SKM-1 (cell line): Measurements from ENCODE around the gene ZBTB20.

ENCODE experiments used
- DNase-seq: peaks from one replicate; lab custom pipeline; 2025; ENCODE audit not compliant: unreplicated experiment; lab: John Stamatoyannopoulos, UW

Gene ZBTB20

GRCh38 chr3:114933407-114933806, 213.7 kb downstream of the ZBTB20 start:
- DNase-seq: no peak

DNA sequence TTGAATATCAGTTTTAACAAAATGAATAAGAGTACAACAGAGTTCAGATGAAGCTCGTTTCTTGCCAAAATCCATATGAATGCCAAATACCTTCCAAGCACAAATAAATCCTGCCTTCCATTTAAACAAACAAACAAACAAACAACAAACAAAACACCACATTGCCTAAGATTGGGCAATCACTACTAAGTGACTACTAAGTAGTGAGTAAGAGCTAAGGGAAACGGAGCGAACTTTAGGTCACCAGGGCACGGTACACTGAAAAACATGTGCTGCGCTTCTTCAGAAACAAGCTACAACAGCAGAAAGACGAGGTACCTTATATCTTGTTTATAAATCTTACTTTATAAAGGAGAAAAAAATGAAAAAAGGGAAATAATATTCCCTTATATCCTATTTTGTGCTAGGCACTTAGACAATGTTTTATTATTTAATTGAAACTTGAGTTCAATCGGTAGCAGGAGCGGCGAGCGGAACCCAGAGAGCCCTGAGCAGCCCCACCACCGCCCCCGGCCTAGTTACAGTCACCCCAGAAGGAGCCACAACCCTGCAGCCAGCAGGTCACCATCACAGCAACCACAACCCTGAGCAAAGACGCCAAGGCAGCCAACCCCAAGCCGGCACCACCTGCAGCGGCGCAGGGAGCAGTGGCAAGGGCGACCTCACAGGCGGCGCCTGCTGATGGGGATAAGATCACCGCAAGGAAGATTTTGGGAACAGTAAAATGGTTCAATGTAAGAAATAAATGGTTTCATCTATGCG, 216.9 kb downstream of the ZBTB20 start:
- DNase-seq: no peak

DNA sequence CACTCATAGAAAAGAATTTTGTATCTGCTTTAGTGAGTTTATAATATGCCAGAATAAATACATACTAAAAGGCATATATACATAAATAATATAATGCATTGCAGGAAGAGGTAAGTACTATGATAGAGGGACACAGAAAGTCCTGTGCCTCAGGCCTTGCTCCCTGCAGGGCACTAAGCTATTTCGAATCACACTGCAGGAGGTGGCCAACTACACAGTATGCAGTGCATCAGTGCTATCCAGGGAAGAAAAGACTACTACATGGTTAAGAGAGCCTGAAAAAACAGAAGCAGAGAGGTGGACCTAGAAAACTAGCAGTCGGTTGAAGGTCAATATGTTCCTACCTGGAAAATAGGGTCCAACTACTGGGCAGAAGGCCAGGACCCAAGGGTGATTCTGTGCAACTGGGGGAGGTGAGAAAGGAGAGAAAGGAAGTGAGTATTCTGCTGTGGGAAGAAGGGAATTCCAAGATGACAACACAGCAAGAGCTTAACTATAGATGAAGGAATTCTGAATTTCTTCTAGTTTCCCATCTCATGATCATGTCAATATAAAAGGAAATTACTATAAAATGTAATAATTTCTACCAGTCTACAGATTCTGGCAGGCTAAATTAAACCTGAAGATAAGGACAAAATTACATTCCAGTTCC, 218.0 kb downstream of the ZBTB20 start:
- no peak for DNase-seq

DNA sequence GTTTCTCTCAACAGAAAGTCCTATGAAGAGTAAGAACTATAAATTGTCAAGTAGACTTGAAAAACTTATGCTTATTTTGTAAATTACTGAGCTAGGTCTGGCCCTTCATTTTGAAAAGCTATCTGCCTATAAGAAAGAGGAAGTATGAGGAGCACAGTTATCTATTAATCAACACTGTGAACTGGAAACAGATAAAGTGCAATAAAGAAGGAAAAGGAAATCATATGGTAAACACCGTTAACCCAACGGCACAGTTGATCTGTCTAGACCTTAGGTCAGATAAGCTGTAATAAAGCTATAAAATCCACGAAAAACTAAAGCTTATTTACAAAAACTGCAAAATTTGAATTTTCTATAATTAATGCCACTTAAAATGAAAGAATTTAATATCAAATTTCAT, 242.5 kb downstream of the ZBTB20 start:
- no peak for DNase-seq

DNA sequence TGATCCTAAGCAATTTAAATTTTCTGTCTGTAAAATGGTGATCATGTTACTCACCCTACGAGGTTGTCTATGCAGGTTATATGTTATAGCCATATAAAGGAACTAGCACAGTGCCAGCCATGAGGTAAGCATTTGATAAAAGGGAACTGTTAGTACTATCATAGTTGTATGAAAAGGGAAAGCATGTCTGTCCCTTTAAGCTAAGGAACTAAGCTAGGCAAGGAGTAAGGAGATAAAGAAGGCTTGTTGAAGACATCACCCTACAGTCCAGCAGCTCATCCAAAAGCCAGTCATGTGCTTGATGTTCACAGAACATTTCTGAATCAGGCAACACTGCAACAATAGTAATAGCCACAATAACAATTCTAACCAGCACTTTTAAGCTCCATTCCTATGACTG, 243.9 kb downstream of the ZBTB20 start:
- no peak for DNase-seq

DNA sequence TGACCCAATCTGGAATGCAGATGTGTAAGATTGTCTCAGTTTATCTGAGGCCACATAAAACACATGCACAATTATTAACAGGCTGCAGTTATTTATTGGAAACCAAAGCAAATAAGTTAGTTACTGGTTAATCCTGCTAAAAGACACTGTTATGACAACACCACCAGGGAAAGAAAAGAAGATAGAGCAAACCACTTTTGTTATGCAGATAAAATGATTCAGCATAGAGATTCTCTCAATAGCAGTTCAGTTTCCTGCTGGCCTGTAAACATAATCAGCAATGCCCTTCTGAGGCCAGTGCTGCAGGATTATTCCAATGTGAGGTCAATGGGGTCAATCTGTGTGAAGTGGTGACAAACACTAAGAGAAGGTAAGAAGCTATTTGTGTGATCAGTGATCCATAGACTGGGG, 244.4 kb downstream of the ZBTB20 start:
- DNase-seq: no peak

GRCh38 chr3:114900908-114901307, 246.2 kb downstream of the ZBTB20 start:
- DNase-seq: no peak

DNA sequence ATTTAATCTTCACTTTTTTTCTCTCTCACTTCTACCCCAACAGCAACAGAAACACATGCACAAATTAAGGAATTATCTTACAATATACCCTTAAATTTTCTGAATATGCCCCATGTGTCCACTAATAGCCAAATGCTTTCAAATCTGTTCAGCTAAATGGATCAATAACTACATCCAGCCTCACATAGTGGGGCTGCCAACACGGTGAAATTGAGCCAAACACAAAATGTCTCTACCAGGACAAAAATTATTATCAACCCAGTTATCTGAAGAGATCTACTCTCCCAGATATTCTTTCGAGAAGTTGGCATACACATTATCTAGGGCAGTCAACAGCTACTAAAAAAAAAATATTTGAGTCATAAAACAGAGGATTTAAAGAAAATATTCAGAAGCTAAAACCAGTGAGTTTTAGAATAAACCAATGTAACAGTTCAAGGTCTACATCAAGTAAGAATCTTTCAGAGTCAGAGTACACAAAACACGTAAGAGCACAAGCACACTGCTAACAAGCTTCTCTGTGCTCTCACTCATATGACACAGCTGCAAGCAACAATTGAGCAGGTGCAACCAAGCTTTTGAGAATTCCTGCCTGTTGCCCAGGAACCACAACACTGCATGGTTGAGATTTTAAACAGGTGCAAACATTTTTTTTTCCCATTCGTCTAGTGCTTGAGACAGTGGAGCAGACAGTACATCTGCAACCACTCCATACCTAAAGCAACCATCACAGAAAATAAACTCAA, 247.7 kb downstream of the ZBTB20 start:
- DNase-seq: no peak

- no peak for DNase-seq
Measured at GRCh38 chr3:114896978-114897377, 250.1 kb downstream of the ZBTB20 start.

- no peak for DNase-seq
Measured at GRCh38 chr3:114893361-114893760, 253.7 kb downstream of the ZBTB20 start.

DNA sequence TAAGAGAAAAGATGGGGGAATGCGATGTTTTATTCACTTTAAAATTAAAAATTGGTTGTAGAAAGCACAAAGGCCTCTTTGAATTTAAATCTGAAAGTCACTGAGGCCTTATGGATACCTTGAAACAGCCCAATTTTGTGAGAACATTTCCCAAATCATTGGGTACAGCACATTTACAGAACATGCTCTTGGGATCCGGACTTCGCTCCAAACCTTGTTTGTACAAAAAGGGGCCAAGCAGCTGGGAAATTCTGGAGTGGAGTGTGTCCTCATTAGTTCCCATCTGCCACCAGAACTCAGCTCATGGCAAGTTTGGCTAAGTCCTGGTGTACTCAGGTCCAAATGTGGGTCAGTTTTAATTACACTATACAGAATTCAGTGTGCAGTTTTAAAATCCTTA, 254.2 kb downstream of the ZBTB20 start:
- no peak for DNase-seq

DNA sequence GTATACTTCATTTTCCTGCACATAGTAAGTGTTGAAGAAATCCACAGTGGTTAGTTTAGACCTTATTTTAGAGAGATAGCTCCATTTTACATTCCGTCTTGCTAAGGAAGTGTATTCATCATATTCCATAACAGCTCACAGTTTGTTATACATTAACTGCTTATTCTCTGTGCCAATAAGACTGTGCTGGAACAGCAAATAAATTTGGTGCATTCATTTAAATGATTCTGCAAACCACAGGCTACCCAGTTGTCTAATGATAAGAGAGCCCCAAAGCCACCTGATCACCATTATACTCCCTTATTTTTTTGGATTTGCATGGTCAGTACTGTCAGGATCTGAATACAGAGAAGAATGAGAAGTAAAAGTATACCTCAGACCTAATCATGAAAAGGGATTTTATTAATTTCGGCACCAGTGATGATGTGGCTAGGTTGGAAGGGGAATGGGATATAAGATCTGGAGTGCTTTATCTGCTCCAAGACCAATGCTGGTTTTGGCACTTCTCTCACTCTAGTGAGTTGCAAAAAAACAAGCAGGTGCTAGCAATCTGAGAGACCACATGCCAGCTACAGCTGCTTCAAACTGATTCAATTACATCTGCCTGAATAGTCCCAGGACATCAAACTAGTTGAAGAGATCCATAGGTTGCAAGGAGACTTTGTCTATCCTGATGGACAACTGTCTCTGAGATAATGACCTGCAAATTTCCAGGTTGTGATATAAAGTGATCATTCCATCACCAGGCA, 254.8 kb downstream of the ZBTB20 start:
- no peak for DNase-seq

DNA sequence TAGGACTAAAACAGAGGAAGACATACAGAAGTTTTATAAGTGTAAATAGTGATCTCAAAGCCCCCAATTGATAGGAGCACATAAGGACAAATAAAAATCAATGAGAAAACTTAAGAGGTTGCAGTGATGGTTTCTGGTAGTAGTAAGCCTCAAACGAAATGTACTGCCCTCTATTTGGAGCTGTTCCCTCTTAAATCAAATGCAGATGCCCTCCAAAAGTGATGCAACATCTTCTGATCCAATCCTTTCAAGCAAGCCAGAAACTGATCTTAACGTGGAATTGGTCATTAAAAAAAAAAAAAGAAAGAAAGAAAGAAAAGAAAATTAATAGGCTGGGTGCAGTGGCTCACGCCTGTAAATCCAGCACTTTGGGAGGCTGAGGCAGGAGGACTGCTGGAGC, 259.3 kb downstream of the ZBTB20 start:
- DNase-seq: no peak

- DNase-seq: no peak
Measured at GRCh38 chr3:114886905-114887304, 260.2 kb downstream of the ZBTB20 start.

DNA sequence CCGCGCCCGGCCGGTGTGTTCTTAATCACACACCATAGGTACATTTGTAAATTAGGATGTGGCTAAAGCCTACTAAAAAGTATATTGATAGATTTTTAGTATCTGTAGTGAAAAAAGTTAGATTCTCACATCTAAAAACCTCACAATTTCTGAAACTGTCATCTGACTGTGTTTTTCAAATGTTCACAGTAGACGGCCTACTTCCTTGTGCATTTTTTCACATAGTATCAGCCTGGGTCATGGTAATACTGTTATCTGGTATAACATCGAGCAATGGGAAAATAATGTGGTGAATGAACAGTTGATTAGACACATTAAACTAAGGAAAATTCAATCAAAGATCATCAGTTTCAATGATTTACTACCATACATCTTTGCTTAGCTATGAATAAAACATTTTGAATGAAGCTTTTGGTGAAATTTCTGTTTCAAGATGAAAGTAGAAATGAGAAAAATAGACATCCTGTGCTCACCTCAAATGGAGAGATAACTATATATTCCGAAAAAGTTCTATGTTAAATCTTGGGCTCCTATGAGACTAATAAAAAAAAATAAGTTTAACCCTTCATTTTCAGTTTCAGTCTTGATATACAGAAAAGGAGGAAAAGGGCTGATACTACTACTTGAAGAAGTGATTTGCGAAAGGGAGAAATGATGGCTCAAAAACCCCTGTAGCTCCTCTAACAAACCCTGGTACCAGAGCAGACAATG, 262.7 kb downstream of the ZBTB20 start:
- no peak for DNase-seq

DNA sequence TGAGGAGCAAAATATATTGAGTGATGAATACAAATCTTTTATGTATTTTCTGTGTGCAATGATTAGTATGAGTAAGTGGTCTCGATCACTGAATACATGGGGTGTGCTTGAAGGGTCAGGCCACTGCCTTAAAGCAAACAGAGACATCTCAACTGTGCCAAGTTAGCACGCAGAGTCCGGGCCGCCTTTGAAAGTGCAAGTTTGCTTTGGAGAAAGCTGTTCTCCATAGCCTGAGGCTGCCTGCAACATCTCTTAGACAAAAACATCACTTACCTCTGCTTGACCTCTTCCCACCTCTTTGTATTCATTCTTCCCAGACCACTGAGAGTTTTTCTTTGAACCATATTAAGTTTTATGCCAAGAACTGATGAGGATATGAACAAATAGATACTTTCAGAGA, 267.0 kb downstream of the ZBTB20 start:
- no peak for DNase-seq

DNA sequence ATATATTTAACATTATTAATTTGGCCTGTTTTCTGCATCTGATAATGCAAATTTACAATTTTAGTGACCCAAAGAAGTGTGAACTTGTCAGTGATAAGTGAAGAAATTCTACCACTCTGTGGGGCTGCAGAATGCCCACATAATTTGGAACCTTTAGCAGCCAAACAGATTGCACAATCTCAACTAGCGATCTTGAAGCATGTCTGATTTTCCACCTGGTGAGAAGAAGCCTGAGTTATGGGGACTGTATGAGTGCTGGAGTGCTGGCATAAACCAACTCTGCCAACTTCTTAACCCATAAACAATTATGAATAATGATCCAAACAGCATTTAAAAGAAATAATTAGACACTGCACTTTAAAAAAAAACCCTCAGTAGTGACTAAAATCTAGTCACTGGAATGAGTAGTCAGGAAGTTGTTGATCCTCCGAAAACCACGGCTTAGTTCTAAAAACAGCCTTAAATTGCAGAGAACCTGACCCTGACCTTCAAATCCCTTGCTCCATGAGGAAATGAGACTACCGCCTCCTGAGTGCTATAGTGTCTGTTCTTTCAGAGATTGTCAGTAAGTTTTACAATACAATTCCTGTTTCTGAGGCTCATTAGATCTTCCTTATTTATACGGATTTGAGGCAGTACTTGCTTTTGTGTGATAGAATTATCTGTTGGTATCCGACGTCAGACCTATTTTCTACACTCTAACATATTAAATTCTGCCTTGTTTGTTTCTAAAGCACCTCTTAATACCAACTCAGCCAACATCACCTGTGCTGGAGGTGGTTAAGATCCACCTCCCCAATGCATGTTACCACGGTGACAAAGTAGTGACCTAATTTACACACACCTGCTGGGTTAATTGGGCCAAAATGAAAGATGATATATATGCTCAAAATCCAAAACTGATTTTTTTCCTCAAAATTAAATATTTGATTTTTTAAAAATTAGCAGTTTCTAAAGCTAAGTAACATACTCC, 267.7 kb downstream of the ZBTB20 start:
- DNase-seq: no peak

DNA sequence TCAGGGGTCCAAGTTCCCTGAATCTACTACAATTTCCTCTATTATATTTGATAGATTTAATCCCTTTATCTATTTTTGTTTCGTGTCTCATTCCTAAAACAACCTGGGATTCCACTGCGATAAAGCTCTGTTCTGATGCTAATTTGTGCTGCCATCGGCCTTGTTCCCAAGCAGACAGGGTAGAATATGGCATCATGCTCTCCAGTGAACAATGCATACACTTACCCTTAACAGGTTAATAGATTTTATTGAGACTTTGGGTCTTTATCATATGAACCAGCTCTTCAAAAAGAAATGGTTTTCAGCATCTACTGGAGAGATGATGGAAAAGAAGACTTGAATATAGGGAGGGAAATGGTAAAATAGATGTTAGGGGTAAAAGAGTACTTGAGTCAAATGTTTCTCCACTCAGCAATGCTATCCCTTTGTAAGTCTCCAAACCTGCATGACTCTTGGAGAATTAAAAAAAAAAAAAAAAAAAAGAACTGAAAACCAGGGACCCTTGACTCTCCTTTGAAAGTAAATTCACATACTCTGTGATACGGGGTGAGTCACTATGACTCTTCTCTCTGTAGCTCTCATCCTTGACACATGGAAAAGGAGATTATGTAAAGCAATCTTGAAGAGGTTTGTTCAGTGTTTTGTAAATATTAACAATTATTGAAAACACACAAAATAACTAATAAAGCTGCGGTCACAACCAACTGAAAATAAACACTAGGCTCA, 268.8 kb downstream of the ZBTB20 start:
- DNase-seq: no peak
